ENCODE data around the gene PRIM1.
"Not testable (repeated sequence)": the region's sequence is repeated elsewhere in the genome, so short reads cannot be mapped to it uniquely, and the experiment has no call there.

PRIM1 gene

GRCh38 chr12:56751712-56752598 is at the start of gene PRIM1:
TSS of gene PRIM1 (minus strand) at chr12:56752323. CDS start at chr12:56752298, 25 bp downstream.
- peak; percentile 82 for DNase-seq

GRCh38 chr12:56800221-56800620 is 48.1 kb upstream of the PRIM1 start:
- no peak for DNase-seq

GRCh38 chr12:56799345-56799744 is 47.2 kb upstream of the PRIM1 start:
- DNase-seq = not testable (repeated sequence)

GRCh38 chr12:56795791-56796190 is 43.7 kb upstream of the PRIM1 start:
- not testable (repeated sequence) for DNase-seq

- not testable (repeated sequence) for DNase-seq
Observed at GRCh38 chr12:56795046-56795562, 43.0 kb upstream of the PRIM1 start.

GRCh38 chr12:56793124-56793523 is 41.0 kb upstream of the PRIM1 start:
- not testable (repeated sequence) for DNase-seq

GRCh38 chr12:56792678-56793077 is 40.6 kb upstream of the PRIM1 start:
- DNase-seq = no peak

- not testable (repeated sequence) for DNase-seq
Observed at GRCh38 chr12:56789429-56789828, 37.3 kb upstream of the PRIM1 start.

GRCh38 chr12:56787498-56787897 is 35.4 kb upstream of the PRIM1 start:
- DNase-seq = no peak

- no peak for DNase-seq
Observed at GRCh38 chr12:56785874-56786273, 33.8 kb upstream of the PRIM1 start.

- no peak for DNase-seq
Observed at GRCh38 chr12:56785141-56785865, 33.2 kb upstream of the PRIM1 start.

GRCh38 chr12:56781726-56782125 is 29.6 kb upstream of the PRIM1 start:
- DNase-seq = no peak

- no peak for DNase-seq
Observed at GRCh38 chr12:56778756-56779155, 26.6 kb upstream of the PRIM1 start.

- no peak for DNase-seq
Observed at GRCh38 chr12:56776654-56777053, 24.5 kb upstream of the PRIM1 start.

- no peak for DNase-seq
Observed at GRCh38 chr12:56775638-56776037, 23.5 kb upstream of the PRIM1 start.

- no peak for DNase-seq
Observed at GRCh38 chr12:56773113-56773512, 21.0 kb upstream of the PRIM1 start.

- no peak for DNase-seq
Observed at GRCh38 chr12:56772625-56773024, 20.5 kb upstream of the PRIM1 start.

GRCh38 chr12:56769868-56770267 is 17.7 kb upstream of the PRIM1 start:
- no peak for DNase-seq

GRCh38 chr12:56768424-56768823 is 16.3 kb upstream of the PRIM1 start:
- DNase-seq = no peak

GRCh38 chr12:56766535-56766934 is 14.4 kb upstream of the PRIM1 start:
- DNase-seq = no peak

- DNase-seq = no peak
Observed at GRCh38 chr12:56763753-56764657, 11.9 kb upstream of the PRIM1 start.

- no peak for DNase-seq
Observed at GRCh38 chr12:56761812-56762211, 9.7 kb upstream of the PRIM1 start.

- no peak for DNase-seq
Observed at GRCh38 chr12:56760460-56760859, 8.3 kb upstream of the PRIM1 start.
